ENCODE results near the gene LTB.

DNA sequence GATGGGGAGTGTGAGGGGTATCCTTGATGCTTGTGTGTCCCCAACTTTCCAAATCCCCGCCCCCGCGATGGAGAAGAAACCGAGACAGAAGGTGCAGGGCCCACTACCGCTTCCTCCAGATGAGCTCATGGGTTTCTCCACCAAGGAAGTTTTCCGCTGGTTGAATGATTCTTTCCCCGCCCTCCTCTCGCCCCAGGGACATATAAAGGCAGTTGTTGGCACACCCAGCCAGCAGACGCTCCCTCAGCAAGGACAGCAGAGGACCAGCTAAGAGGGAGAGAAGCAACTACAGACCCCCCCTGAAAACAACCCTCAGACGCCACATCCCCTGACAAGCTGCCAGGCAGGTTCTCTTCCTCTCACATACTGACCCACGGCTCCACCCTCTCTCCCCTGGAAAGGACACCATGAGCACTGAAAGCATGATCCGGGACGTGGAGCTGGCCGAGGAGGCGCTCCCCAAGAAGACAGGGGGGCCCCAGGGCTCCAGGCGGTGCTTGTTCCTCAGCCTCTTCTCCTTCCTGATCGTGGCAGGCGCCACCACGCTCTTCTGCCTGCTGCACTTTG is 6.8 kb downstream of the LTB start, which contains the start of gene TNF:
- TF ChIP-seq, protein P1, sequence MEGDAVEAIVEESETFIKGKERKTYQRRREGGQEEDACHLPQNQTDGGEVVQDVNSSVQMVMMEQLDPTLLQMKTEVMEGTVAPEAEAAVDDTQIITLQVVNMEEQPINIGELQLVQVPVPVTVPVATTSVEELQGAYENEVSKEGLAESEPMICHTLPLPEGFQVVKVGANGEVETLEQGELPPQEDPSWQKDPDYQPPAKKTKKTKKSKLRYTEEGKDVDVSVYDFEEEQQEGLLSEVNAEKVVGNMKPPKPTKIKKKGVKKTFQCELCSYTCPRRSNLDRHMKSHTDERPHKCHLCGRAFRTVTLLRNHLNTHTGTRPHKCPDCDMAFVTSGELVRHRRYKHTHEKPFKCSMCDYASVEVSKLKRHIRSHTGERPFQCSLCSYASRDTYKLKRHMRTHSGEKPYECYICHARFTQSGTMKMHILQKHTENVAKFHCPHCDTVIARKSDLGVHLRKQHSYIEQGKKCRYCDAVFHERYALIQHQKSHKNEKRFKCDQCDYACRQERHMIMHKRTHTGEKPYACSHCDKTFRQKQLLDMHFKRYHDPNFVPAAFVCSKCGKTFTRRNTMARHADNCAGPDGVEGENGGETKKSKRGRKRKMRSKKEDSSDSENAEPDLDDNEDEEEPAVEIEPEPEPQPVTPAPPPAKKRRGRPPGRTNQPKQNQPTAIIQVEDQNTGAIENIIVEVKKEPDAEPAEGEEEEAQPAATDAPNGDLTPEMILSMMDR (IDR thresholded peaks at IDR 0.05) = no peak
- no peak for TF ChIP-seq POLR2A (IDR thresholded peaks at IDR 0.05)

Measured in thyroid gland (tissue), 4 donors.